ENCODE measurements around the gene SLFN12L.
"Not testable (repeated sequence)": the region's sequence is repeated elsewhere in the genome, so short reads cannot be mapped to it uniquely, and the experiment has no call there.

The SLFN12L gene

DNA sequence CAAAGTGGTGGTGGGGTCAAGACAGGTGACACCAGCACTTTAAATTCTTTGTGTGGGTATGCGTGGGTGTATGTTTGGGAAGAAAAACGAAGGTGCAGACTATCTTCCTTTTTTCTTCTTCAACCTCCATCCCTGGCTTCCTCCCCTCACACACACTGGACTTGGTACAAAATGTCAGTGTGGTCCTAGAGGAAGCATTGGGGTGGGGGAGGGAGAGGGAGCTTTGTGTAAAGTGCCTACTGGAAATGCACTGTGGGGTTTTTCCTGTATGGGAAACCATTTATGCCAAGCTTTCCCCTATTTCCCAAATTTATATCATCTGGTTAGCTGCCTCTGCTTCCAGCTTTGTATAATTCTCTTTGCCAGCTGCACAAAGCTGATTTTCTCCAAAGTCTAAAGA lies 44.4 kb downstream of the SLFN12L start:
- no peak for DNase-seq

DNA sequence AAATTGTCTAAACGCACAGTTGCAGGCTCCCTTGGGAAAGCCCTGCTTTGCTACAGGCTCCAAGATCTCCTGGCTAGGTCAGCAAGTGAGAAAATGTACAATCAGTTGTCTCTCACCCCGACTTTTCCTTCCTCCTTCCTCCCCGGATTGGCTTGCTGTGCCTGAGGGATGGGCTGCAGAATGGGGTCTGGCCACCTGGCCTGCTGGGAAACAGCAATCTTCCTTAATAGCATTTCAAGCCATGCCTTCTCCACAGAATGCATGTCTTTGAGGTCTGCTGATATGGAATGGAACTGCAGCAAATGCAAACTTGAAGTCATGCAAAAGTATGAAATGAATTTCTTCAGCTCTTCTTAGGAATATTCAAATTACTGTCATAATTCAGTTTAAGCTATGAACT lies 46.1 kb downstream of the SLFN12L start:
- DNase-seq: no peak

DNA sequence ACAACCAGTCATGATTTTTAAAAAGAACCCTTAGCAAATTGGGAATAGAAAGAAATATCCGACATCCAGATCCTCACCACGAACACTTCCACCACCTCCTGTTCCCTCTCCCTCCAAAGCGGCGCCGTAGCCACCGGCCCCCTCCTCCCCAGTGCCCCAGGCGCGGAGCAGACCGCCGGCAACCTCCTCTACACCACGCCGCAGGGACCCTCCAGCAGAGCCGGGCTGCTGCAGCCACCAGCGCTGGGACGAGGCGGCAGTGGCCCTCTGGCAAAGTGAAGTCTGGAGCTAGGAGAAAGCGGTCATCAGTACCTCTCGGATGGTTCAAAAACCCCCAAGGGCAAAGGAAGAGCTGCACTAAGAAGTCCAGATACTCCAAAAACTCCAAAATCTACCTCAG lies 47.5 kb downstream of the SLFN12L start:
- DNase-seq: no peak

DNA sequence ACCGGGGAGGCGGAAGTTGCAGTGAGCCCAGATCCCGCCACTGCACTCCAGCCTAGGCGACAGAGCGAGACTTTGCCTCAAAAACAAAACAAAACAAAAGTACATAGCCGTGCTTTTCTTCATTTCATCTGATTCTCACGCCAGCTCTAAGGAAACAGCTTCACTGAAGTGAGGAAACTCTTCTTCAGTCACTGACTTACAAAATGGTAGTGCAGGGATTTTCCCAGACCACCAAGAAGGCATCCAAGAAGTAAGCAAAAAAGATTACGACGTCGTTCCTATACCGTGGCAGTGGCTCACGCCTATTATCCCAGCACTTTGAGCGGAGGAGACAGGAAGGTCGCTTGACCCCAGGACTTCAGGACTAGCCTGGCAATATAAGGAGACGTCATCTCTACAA lies 48.5 kb downstream of the SLFN12L start:
- no peak for DNase-seq

DNA sequence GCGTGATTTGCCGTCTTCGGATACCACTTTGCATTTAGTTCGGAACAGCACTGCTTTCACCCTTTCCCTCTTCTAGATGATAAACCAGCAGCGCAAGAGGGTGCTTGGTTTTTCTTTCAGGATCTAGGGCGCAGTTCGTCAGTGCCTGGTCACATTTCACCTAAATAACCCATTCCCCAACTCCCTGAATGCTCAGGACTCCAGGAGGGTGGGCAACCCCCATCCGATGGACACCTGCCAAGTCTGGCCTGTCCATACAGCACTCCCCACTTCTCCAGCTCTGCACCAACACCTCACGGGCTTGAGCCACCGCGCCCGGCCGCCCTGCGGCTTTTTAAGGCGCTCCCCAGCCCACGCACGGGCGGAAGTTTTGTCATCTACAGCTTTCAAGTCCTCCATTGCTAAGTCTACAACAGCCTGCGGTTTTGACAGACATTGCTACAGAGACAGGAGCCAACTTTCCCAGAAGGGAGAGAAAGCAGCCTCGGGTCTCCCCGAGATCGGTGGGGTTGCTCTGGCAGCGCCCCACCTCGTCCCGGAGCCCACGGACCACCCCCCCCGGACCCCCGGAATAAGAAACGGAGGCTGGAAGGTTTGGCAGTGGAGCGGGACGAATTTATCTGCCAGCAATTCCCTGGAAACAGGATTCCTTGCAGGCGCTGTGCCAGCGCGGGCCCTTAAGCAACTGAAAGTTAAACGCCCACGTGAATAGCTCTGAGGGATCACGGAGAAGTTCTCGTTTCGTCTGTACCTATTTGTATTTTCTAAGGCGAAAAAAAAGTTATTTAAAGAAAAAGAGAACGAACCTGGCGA lies 50.4 kb downstream of the SLFN12L start:
- DNase-seq: no peak

DNA sequence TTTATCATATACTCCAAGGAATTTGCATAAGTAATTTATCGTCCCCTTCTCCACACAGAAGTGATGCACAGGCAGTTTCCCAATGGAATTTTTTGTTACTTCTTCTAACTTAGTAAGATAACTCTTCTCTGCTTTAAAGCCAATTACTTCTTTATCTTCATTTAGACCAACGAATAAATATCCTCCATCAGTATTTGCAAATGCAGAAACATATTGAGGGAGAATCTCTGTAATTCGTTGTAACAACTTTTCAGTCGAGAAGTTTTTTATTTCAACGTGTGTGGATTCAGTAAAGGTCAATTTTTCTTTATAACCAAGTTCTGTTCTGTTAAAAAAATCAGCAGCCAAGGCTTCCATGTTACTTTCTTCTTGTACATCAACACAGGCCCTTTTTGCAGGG lies 58.2 kb downstream of the SLFN12L start:
- DNase-seq: no peak

DNA sequence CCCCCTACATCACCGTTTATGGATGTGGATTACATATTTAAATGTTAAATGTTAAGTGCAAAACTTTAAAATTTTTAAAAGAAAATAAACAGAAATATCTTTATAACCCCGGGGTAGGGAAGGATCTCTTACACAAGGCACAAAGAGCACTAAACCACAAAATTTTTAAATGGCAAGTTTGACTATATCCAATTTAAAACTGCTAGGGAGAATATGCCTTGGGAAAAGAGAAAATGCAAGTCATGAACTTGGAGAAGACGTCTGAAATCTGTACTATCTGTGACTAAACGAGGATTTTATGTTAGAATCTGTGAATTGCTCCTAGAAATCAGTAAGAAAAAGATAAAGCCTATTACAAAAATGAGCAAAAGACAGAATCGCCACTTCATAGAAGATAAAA lies 60.2 kb downstream of the SLFN12L start:
- no peak for DNase-seq

DNA sequence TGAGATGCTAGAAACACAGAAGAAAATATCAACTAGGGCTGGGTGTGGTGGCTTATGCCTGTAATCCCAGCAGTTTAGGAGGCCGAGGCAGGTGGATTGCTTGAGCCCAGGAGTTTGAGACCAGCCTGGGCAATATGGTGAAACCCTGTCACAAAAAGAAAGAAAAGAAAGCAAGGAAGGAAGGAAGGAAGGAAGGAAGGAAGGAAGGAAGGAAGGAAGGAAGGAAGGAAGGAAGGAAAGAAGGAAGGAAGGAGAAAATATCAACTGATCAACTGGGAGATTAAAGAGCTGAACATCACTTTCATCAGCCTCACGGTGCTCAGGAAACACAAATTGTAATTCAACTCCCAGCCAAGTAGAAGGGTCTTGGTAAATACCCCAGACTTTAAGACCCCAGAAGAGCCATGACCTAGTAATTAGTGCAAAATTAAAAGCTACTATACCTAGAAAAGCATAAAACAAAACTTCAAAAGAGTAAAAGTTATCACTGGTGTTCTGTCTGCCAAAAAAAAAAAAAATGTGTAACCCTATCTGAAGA lies 61.1 kb downstream of the SLFN12L start:
- no peak for DNase-seq

DNA sequence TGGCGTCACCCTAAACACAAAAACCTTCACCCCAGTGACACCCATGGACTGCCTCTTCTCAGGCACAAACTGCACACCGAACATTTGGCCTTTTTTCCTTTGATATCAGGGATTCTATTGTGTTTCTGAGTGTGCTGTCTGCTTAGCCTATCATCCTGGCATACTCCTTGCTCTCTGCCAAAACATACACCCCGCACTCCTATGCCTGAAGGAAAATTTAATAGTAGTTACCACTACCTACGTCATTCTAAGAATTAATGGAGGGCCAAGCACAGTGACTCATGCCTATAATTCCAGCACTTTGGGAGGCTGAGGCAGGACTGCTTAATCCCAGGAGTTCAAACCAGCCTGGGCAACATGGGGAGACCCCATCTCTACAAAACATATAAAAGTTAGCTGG lies 69.0 kb downstream of the SLFN12L start:
- DNase-seq: no peak

DNA sequence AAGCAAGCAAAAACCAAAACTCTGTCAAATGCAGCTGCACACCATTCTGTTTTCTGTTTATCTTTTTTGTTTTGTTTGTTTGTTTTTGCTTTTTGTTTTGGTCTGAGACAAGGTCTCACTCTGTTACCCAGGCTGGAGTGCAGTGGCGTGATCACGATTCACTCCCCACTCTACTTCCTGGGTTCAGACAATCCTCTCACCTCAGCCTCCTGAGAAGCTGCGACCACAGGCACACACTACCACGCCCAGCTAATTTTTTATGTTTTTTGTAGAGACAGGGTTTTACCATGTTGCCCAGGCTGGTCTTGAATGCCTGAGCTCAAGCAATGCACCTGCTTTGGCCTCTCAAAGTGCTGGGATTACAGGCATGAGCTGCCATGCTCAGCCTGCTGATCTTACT lies 69.7 kb downstream of the SLFN12L start:
- no peak for DNase-seq

DNA sequence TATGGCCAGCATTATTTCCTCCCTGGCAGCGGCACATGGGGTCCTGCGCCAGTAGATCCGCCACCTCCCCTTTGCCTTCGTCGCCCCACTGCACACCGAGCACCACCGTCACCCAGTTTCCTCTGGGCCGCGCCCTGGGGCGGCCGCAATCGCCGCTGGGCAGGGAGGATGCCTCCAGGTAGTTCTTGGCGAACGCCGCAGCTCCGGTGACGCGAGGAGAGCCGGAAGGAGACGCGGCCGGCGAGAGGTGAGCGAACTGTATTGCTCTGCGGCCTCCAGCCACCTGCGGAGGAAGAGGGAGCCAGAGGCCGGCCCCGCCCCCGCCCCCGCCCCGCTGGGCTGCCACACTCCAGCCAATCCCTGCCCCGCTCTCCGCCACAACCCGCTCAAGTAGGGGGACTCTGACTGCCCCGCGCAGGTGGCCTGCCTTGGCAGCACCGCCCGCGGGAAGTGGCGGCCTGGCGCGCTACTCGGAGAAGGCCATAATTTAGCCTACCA lies 77.1 kb downstream of the SLFN12L start:
- no peak for DNase-seq

DNA sequence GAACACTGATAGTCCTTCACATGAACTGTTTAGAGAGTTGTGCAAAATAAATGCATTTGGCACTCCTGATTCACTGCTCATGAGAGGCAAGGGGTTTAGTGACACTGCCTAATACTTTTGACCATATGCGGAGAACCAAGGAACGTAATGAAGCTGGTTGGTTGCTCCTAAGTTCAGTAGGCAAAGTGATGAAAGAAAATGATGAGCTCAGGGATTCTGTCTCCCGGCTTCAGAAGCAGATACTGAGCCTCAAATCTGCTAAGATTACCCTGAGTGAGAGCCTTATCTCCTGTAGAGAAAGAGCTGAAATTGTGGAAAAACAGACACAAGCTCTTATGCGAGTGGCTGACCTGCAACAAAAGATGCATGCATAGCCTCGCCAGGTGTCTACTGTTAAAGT lies 83.4 kb downstream of the SLFN12L start:
- not testable (repeated sequence) for DNase-seq

DNA sequence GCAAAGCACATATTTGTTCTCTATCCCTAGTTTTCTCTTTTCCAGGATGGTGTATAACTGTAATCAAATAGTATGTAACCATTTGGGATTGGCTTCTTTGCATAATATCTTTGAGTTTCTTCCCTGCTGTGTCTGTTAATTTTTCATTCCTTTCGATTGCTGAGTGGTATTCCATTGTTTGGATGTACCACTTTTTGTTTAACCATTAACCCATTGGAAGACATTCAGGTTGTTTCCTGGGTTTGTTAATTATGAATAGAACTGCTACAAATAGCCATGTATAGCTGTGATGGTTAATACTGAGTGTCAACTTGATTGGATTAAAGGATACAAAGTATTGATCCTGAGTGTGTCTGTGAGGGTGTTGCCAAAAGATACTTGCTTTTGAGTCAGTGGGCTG lies 84.3 kb downstream of the SLFN12L start:
- no peak for DNase-seq

DNA sequence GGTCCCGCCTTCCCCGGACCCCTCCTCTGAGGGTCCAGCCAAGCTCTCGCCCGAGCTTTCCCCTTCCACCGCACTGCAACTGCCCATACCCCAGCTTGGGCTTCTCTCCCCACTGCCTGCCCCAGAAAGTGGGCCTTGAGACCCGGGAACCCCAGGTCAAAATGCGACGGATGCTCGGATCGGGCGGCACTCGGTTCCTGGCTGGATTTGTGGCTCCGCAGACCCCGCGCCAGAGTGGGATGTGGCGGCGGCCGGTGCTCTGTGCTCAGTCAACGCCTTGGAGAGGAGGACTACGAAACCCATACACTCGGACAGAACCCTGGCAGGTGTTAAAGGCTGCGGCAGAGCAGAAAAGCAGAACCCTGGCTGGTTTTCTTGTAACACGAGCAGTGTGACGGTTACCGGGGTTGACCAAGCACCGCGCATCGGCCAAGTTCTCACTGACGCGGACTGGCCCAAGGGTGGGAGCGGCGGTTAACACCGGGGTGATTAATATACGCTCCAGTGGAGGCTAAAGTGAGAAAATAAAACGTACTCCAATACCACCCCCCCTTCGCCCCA lies 88.0 kb downstream of the SLFN12L start:
- no peak for DNase-seq

DNA sequence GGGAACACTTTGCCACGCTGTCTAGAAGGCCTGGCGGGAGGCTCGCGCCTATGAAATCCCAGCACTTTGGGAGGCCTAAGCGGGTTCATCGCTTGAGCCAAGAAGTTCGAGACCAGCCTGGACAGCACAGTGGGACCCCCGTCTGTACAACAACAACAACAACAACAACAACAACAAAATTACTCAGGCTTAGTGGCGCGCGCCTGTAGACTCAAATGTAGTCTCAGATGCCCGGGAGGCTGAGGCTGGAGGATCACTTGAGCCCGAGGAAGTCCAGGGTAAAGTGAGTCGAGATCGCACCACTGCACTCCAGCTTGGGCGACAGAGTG lies 88.6 kb downstream of the SLFN12L start:
- DNase-seq: no peak

DNA sequence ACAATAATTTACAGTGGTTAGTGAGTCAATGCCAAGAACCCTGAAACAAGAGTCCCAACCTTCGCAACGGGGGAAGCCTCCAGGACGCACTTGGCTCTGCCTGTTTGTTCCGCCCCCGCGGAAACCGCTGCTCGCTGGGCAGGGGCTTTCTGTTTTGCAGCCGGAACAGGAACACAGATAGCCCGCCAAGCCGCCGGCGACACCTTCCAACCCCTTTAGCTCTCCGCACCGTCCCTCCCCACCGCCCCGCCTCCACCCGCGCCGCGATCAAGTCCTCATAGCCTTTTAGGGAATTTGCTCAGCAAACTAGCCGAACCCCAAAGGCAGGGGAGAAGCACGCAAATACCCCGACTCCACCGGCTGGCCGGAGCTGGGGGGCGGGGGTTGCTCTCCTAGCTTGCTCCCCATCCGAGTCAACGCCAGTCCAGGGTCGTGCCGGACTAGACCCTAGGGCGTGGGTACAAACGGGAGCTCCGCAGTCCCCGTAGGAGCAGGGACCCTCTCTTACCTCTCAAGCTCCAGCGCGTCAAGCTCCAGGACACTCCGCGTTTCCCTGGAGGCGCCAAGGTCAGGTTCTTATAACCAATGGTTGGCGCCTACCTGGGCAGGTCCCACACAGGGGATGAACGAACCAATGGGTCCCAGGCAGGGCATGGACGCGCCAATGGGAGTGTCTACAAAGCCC lies 89.1 kb downstream of the SLFN12L start, which contains the start of gene SLFN13:
SLFN13 (minus strand) TSS at position 553 of the 685 bp plus-strand sequence. CDS start 3,086 bp downstream, outside the sequence.
- no peak for DNase-seq

DNA sequence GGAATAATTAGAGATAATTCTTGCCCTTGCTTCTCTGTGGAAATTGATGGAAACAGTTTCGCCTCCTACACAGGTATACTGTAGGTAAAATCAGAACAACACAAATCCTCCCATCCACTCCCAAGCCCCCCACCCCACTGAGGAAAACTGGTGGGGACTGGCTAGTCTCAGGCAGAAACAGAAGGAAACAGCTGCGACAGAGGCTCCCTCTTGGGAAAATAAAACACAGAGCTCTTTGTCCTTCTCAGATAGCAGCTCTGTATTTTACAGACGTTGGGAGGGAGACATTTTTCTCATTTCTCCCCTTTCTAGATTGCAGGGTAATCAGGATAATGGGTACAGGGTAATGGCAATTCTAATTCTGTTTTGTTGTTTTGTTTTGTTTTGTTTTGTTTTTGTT lies 90.0 kb downstream of the SLFN12L start:
- no peak for DNase-seq

DNA sequence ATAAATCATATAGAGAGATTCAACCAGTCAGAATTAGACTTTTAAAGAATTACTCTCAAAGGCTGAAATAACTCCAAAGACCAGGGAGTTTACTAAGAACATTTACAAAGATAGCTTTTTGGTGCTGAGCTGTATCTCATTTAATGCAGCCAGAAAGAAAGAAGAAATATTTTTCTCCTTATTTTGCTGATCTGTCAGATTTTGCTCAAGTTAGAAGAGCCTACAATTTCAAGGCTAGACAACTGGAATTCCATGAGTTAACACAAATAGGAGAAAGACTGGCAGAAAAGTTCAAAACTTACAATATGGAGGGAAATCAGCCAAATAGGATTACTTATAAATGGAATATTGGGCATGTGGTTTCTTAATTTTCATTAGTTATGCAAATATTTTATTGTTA lies 99.0 kb downstream of the SLFN12L start:
- no peak for DNase-seq

DNA sequence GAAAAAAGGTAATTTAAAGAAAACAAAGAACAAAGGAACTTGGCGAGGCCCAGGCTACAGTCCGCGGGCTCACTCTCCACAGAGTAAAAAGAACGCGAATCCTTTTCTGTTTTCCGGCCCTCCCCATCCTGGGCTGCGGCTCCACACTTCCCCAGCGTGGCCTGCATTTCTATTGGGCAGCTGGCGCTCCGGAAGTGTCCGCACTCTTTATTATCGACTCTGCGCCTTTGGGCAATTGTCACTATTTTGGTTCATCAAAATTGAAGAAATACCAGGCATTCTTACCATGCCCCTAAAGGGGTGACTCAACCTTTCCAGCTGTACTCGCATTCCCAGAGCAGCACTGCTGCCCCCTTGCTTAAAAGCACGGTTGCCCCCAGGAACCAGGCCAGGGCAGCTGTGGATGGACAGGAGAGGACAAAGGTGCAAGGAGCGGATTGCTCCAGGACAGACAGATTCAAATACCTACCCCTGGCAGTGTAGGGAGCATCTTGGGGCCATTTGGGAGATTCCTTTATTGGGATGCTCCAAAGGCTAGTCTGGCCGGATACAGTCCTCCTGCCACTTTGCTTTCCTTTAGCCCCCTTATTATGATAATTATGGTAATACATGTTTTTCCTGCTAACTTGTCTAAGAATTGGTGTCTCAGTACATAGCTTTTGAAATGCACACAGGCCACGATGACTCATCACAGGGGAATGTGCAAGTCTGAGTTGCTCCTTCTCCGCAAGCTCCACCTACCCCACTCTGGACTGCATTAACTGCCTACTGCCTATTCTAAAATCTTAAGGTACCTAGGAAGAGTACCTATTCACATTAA lies 104.2 kb downstream of the SLFN12L start:
- DNase-seq: no peak

DNA sequence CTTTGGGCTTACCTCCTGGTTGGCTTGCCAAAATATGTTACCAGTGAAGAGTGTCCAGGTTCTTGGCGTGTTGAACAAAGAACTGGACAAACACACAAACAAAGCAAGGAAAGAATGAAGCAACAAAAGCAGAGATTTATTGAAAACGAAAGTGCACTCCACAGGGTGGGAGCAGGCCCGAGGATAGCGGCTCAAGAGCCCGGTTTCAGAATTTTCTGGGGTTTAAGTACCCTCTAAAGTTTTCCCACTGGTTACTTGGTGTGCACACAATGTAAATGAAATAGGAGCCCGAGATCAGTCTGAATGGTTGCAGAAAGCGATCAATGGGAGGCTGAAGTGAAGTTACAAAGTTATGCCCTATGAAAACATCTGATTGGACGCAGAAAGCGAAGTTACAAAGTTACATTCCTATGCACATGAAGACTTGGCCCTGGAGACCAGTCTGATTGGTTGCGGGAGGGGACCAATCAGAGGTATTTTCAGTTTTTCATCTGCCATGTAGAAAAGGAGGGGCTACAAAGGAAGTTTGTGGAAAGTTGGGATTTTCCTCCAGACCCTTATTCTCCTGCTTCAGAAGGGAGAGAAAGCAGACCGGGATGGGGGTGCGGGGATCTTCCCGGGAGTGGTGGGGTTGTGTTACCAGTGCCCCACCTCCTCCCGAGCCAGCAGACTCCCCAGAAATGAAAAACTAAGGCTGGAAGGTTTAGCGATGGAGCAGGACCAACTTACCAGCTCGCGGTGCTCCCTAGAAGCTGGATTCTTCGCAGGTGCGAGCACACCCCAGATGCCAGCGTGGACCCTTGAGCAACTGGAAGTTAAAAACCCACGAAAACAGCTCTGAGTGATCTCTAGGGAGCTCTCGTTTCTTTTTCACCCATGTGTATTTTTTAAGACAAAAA lies 105.1 kb downstream of the SLFN12L start, which contains the start of gene SLFN12:
SLFN12 (minus strand) TSS at position 325 of the 899 bp plus-strand sequence. CDS start 9,472 bp downstream, outside the sequence.
- DNase-seq: no peak

DNA sequence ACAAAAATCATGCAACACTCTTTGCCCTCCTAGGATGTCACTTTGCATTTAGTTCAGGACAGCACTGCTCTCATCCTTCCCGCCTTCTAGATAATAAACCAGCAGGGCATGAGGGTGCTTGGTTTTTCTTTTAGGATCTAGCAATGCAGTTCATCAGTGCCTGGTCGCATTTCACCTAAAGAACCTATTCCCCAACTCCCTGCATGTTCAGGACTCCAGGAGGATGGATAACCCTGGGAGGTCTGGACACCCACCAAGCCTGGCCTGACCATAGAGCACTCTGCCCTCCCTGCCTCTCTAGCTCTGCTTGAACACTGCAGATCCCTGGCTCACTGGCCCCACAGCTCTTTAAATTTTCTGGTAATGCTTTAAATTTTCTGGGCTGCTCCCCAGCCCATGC lies 107.8 kb downstream of the SLFN12L start:
- no peak for DNase-seq

DNA sequence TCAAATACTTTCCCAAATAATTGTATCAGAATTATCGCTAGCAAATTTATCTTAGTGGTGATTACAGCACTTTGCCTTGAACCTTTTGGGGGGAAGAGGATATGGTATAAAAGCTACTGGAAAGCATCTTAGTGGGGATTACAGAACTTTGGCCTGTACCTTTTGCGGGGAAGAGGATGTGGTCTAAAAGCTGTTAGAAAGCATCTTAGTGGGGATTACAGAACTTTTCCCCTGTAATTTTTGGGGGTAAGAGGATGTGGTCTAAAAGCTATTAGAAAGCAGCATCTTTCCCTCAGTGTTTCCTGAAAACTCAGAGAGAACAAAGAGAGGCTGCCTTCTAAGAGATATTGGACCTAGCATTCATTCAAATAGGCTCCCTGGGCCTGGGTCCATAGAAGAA lies 109.2 kb downstream of the SLFN12L start:
- no peak for DNase-seq

All from NCI-H526 treated with DMSO at 0.1 percent for 48 hours (cell line).